Epithelial cell of esophagus (primary cell): ENCODE measurements around the gene ENOX1.
A peak's percentile ranks its signal among the peaks of the same experiment; 100 is the strongest.
"Not testable (repeated sequence)": the region's sequence is repeated elsewhere in the genome, so short reads cannot be mapped to it uniquely, and the experiment has no call there.

Source experiments
- DNase-seq: peaks from one replicate; pipeline ENCODE4 v3.0.0; 2010; ENCODE audit warnings: low read depth
- H3K4me3 ChIP-seq: 2 replicates; pipeline ENCODE4 v1.5.1; 2011; ENCODE audit warnings: mild to moderate bottlenecking, low read length, control low read depth
- CTCF ChIP-seq: IDR thresholded peaks from 2 replicates; pipeline ENCODE4 v1.5.1; 2011; ENCODE audit warnings: low read depth, mild to moderate bottlenecking, low read length, control low read depth, inconsistent platforms; ENCODE audit not compliant: insufficient read depth; ENCODE audit errors: missing control alignments

ENOX1 gene

GRCh38 chr13:43180036-43180660 lies 606.6 kb downstream of the ENOX1 start:
- DNase-seq: no peak
- no peak for TF ChIP-seq CTCF

GRCh38 chr13:43171489-43171888 lies 615.3 kb downstream of the ENOX1 start:
- no peak for TF ChIP-seq CTCF
- H3K4me3 ChIP-seq: no peak overlapping the region
- DNase-seq: no peak

More at GRCh38 chr13:43180036-43180660, 606.6 kb downstream of the ENOX1 start:
- H3K4me3 ChIP-seq: no peak overlapping the region

- no peak for DNase-seq
- TF ChIP-seq CTCF: no peak
- no peak overlapping the region for H3K4me3 ChIP-seq
Measured at GRCh38 chr13:43170506-43170905, 616.3 kb downstream of the ENOX1 start.

- not testable (repeated sequence) for H3K4me3 ChIP-seq, DNase-seq
Measured at GRCh38 chr13:43168434-43168833, 618.3 kb downstream of the ENOX1 start.

- DNase-seq: no peak
- TF ChIP-seq CTCF: no peak
- no peak overlapping the region for H3K4me3 ChIP-seq
Measured at GRCh38 chr13:43167731-43168130, 619.0 kb downstream of the ENOX1 start.

- TF ChIP-seq CTCF: no peak
- no peak overlapping the region for H3K4me3 ChIP-seq
- peak; percentile 33 for DNase-seq
Measured at GRCh38 chr13:43166644-43167457, 619.9 kb downstream of the ENOX1 start.
